ENCODE results near the gene SPNS2. TPM values are rescaled to one million over a fixed set of nuclear protein-coding genes. Genes with fewer than 3 reads are reported as not detected.

The SPNS2 gene
- total RNA-seq, 1 experiment from 2014 or later, result 1.6 TPM

GRCh38 chr17:4551796-4552525, 53.3 kb downstream of the SPNS2 start:
- no TSS peak for BruUV-seq (replicated peaks)
- CTCF ChIA-PET, result no interaction called here
- POLR2A ChIA-PET, result no interaction called here

More at GRCh38 chr17:4551796-4552525, 53.3 kb downstream of the SPNS2 start:
- TF ChIP-seq REST (IDR thresholded peaks at IDR 0.05; ENCODE audit: low read depth) (no peak), ZFX (IDR thresholded peaks at IDR 0.05) (no peak), CBX3 (IDR thresholded peaks at IDR 0.05; ENCODE audit: low read depth) (no peak), POLR2AphosphoS5 (IDR thresholded peaks at IDR 0.05; ENCODE audit: low read depth, low read length) (no peak), ELF1 (IDR thresholded peaks at IDR 0.05; ENCODE audit: borderline replicate concordance, low read depth) (no peak), RAD21 (IDR thresholded peaks at IDR 0.05; ENCODE audit: low read depth) (no peak)
- Histone ChIP-seq H2AFZ (ENCODE audit: low read depth, low read length, poor library complexity, severe bottlenecking) (no peak overlapping the region), H3K4me2 (ENCODE audit: low read length) (no peak overlapping the region), H3K79me2 (ENCODE audit: insufficient read depth, low read length) (peaks cover 85% of the 10 kb centered on the region), H3K27ac (ENCODE audit: low read depth, low read length) (no peak overlapping the region), H4K20me1 (ENCODE audit: insufficient read depth) (peaks cover 3% of the 10 kb centered on the region; the same call in 1 of the 2 replicates), H3K36me3 (ENCODE audit: control insufficient read depth in 1 of 2, insufficient read depth in 2 of 2, low read length in 2 of 2) (peaks cover 36 to 75% of the 10 kb centered on the region in 2 experiments), H3K27me3 (ENCODE audit: insufficient read depth, low read length) (no peaks in the 10 kb centered on the region), H3K9me2 (ENCODE audit: insufficient read depth) (no peaks in the 10 kb centered on the region), H3K4me3 (replicated peaks in 1 of 2; ENCODE audit: low read depth in 1 of 2, low read length in 2 of 2) (no peak overlapping the region), H3K9me3 (ENCODE audit: control insufficient read depth in 1 of 2, insufficient read depth in 1 of 2, low read depth in 1 of 2, low read length in 2 of 2) (no peaks in the 10 kb centered on the region), H3K9ac (ENCODE audit: low read length) (no peak overlapping the region), H3K4me1 (ENCODE audit: control insufficient read depth in 1 of 2, insufficient read depth in 2 of 2, low read length in 2 of 2) (peaks cover 6 to 23% of the 10 kb centered on the region in 2 experiments; a peak in 3 of 4 replicates)
- RAD21 ChIA-PET (ENCODE audit: low non-redundant PET in 1 of 2, low total read pairs in 2 of 2, uncharacterized antibody in 2 of 2, unreplicated experiment in 2 of 2), result no interaction called here
- DNase-seq (ENCODE audit: low read depth, low spot score), result no peak
- no peak for ATAC-seq
- intact Hi-C loops (cut with micrococcal nuclease), result no loop called here

All from HCT116 (cell line).